HEK293 (cell line): ENCODE results near the gene SUFU.

Experiments
- CTCF ChIA-PET: fragments of 350-600 bp; formaldehyde crosslinking; extraction: SDS; loops from one replicate; lab custom pipeline; 2021; ENCODE audit warnings: antibody characterized with exemption; lab: Yijun Ruan, JAX
- POLR2A ChIA-PET: fragments of 300-600 bp; formaldehyde crosslinking; extraction: SDS; loops from one replicate; lab custom pipeline; 2020; ENCODE audit warnings: antibody characterized with exemption, inconsistent platforms; lab: Yijun Ruan, JAX
- H3K27ac ChIP-seq: fragments of 200-500 bp; sonication (Bioruptor generic); 2 replicates; pipeline ENCODE4 v1.5.1; 2014; ENCODE audit warnings: low read depth, low read length, control low read depth, inconsistent platforms; ENCODE audit errors: extremely low read depth
- H3K36me3 ChIP-seq, 2 experiments: fragments of 200-500 bp in 1 of 2; sonication (Bioruptor generic) in 1 of 2; 1 replicate in 1 of 2; 2 replicates in 1 of 2; pipeline ENCODE4 v1.5.1; 2014 to 2017; ENCODE audit warnings: inconsistent platforms in 2 of 2, low read length in 2 of 2; ENCODE audit not compliant: control insufficient read depth in 2 of 2, insufficient read depth in 1 of 2
- H3K4me1 ChIP-seq: fragments of 200-500 bp; sonication (Bioruptor generic); 2 replicates; pipeline ENCODE4 v1.5.1; 2014; ENCODE audit warnings: mild to moderate bottlenecking, low read length, inconsistent platforms; ENCODE audit not compliant: control insufficient read depth, insufficient read depth
- H3K4me3 ChIP-seq: 2 replicates; pipeline ENCODE4 v1.5.1; 2011; ENCODE audit warnings: low read depth, mild to moderate bottlenecking, control low read depth, low read length, moderate library complexity
- H3K9me3 ChIP-seq: fragments of 200-500 bp; sonication (Bioruptor generic); 2 replicates; pipeline ENCODE4 v1.5.1; 2014; ENCODE audit warnings: low read depth, low read length, inconsistent platforms; ENCODE audit not compliant: control insufficient read depth, insufficient read depth
- ELK4 ChIP-seq: IDR thresholded peaks from 2 replicates; pipeline ENCODE4 v1.6.1; 2011; ENCODE audit warnings: mild to moderate bottlenecking, low read depth, low read length, borderline replicate concordance
- GLIS1 ChIP-seq: fragments of 450-650 bp; formaldehyde crosslinking; IDR thresholded peaks from 2 replicates; pipeline ENCODE4 v1.5.1; 2016; ENCODE audit warnings: missing biosample characterization, missing genetic modification characterization
- IKZF3 ChIP-seq: fragments of 450-650 bp; IDR thresholded peaks from 2 replicates; pipeline ENCODE4 v1.5.0; 2018; ENCODE audit warnings: missing biosample characterization, mild to moderate bottlenecking, missing genetic modification characterization, moderate library complexity
- KLF10 ChIP-seq: fragments of 450-650 bp; IDR thresholded peaks from 2 replicates; pipeline ENCODE4 v1.5.1; 2018; ENCODE audit warnings: missing biosample characterization, mild to moderate bottlenecking, missing genetic modification characterization
- PRDM1 ChIP-seq: fragments of 450-650 bp; formaldehyde crosslinking; IDR thresholded peaks from 2 replicates; pipeline ENCODE4; 2016; ENCODE audit warnings: missing biosample characterization, missing genetic modification characterization
- RBAK ChIP-seq: fragments of 450-650 bp; formaldehyde crosslinking; IDR thresholded peaks from 2 replicates; pipeline ENCODE4 v1.5.1; 2016; ENCODE audit warnings: missing biosample characterization, missing genetic modification characterization
- SCRT1 ChIP-seq: fragments of 450-650 bp; formaldehyde crosslinking; IDR thresholded peaks from 2 replicates; pipeline ENCODE4 v1.5.1; 2016; ENCODE audit warnings: missing biosample characterization, missing genetic modification characterization, borderline replicate concordance
- SETDB1 ChIP-seq: IDR thresholded peaks from one replicate; pipeline ENCODE4 v1.6.1; 2017; ENCODE audit warnings: mild to moderate bottlenecking, low read length, moderate library complexity, mixed read lengths; ENCODE audit not compliant: insufficient read length
- TSHZ1 ChIP-seq: fragments of 450-650 bp; formaldehyde crosslinking; IDR thresholded peaks from 2 replicates; pipeline ENCODE4 v1.5.1; 2016; ENCODE audit warnings: missing biosample characterization, missing genetic modification characterization, borderline replicate concordance
- ZBTB6 ChIP-seq: fragments of 450-650 bp; formaldehyde crosslinking; IDR thresholded peaks from 2 replicates; pipeline ENCODE4 v1.5.1; 2017; ENCODE audit warnings: missing biosample characterization, missing genetic modification characterization
- ZBTB7A ChIP-seq: fragments of 450-650 bp; formaldehyde crosslinking; IDR thresholded peaks from 2 replicates; pipeline ENCODE4 v1.5.1; 2016; ENCODE audit warnings: low read depth, missing biosample characterization, missing genetic modification characterization
- ZNF114 ChIP-seq: fragments of 450-650 bp; formaldehyde crosslinking; IDR thresholded peaks from 2 replicates; pipeline ENCODE4 v1.5.0; 2017; ENCODE audit warnings: missing biosample characterization, missing genetic modification characterization
- ZNF184 ChIP-seq: fragments of 450-650 bp; IDR thresholded peaks from 2 replicates; pipeline ENCODE4 v1.5.1; 2018; ENCODE audit warnings: missing biosample characterization, mild to moderate bottlenecking, missing genetic modification characterization
- ZNF211 ChIP-seq: fragments of 450-650 bp; formaldehyde crosslinking; IDR thresholded peaks from 2 replicates; pipeline ENCODE4 v1.5.1; 2016; ENCODE audit warnings: low read depth, missing biosample characterization, missing genetic modification characterization
- ZNF248 ChIP-seq: fragments of 450-650 bp; formaldehyde crosslinking; IDR thresholded peaks from 2 replicates; pipeline ENCODE4 v1.5.1; 2017; ENCODE audit warnings: missing biosample characterization, missing genetic modification characterization
- ZNF354C ChIP-seq: fragments of 450-650 bp; formaldehyde crosslinking; IDR thresholded peaks from 2 replicates; pipeline ENCODE4 v1.5.1; 2016; ENCODE audit warnings: missing biosample characterization, missing genetic modification characterization, low read depth, borderline replicate concordance
- ZNF426 ChIP-seq: fragments of 450-650 bp; formaldehyde crosslinking; IDR thresholded peaks from 2 replicates; pipeline ENCODE4 v1.5.1; 2017; ENCODE audit warnings: missing biosample characterization, missing genetic modification characterization, mild to moderate bottlenecking, inconsistent platforms, moderate library complexity
- ZNF433 ChIP-seq: fragments of 450-650 bp; formaldehyde crosslinking; IDR thresholded peaks from 2 replicates; pipeline ENCODE4 v1.5.1; 2016; ENCODE audit warnings: missing biosample characterization, missing genetic modification characterization, low read depth
- ZNF530 ChIP-seq: fragments of 450-650 bp; formaldehyde crosslinking; IDR thresholded peaks from 2 replicates; pipeline ENCODE4 v1.5.1; 2016; ENCODE audit warnings: low read depth, missing biosample characterization, missing genetic modification characterization
- ZNF544 ChIP-seq: fragments of 450-650 bp; formaldehyde crosslinking; IDR thresholded peaks from 2 replicates; pipeline ENCODE4 v1.5.0; 2017; ENCODE audit warnings: missing biosample characterization, missing genetic modification characterization
- ZNF558 ChIP-seq: fragments of 450-650 bp; formaldehyde crosslinking; IDR thresholded peaks from 2 replicates; pipeline ENCODE4 v1.5.1; 2016; ENCODE audit warnings: missing biosample characterization, missing genetic modification characterization
- ZNF561 ChIP-seq: fragments of 450-650 bp; IDR thresholded peaks from 2 replicates; pipeline ENCODE4 v1.5.1; 2018; ENCODE audit warnings: missing biosample characterization, missing genetic modification characterization, borderline replicate concordance
- ZNF585B ChIP-seq: fragments of 450-650 bp; formaldehyde crosslinking; IDR thresholded peaks from 2 replicates; pipeline ENCODE4 v1.5.1; 2016; ENCODE audit warnings: missing biosample characterization, missing genetic modification characterization
- ZNF623 ChIP-seq: fragments of 450-650 bp; formaldehyde crosslinking; IDR thresholded peaks from 2 replicates; pipeline ENCODE4 v1.5.1; 2016; ENCODE audit warnings: missing biosample characterization, missing genetic modification characterization
- ZNF664 ChIP-seq: fragments of 450-650 bp; formaldehyde crosslinking; IDR thresholded peaks from 2 replicates; pipeline ENCODE4 v1.5.1; 2016; ENCODE audit warnings: missing biosample characterization, missing genetic modification characterization
- ZNF76 ChIP-seq: fragments of 450-650 bp; formaldehyde crosslinking; IDR thresholded peaks from 2 replicates; pipeline ENCODE4; 2016; ENCODE audit warnings: low read depth, missing biosample characterization, missing genetic modification characterization, borderline replicate concordance
- ZNF830 ChIP-seq: fragments of 450-650 bp; IDR thresholded peaks from 2 replicates; pipeline ENCODE4 v1.5.0; 2018; ENCODE audit warnings: missing biosample characterization, missing genetic modification characterization, low read depth, mild to moderate bottlenecking, moderate library complexity
- ZSCAN23 ChIP-seq: fragments of 450-650 bp; formaldehyde crosslinking; IDR thresholded peaks from 2 replicates; pipeline ENCODE4 v1.5.1; 2016; ENCODE audit warnings: missing biosample characterization, missing genetic modification characterization
- TF ChIP-seq, protein P1 (sequence below): fragments of 450-650 bp; formaldehyde crosslinking; IDR thresholded peaks from 2 replicates; pipeline ENCODE4 v1.5.1; 2016; ENCODE audit warnings: missing biosample characterization, missing genetic modification characterization

SUFU gene

DNA sequence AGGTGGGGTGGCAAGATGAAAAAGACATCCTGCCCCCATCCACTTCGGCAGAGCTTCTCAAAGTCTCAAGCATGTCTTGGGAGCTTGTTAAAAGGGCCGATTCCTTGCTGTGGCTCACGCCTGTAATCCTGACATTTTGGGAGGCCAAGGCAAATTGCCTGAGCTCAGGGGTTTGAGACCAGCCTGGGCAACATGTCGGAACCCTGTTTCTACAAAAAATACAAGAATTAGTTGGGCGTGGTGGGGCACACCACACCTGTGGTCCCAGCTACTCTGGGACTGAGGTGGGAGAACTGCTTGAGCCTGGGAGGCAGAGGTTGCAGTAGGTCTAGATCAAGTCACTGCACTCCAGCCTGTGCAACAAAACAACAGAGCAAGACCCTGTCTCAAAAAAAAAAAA lies 155.0 kb downstream of the SUFU start (continued):
- no peak for TF ChIP-seq ZNF248 (tag by site-specific recombination)
- TF ChIP-seq ZNF184, result no peak
- no peak for TF ChIP-seq ZNF354C (tag by site-specific recombination)
- TF ChIP-seq ZNF433 (tag by site-specific recombination), result no peak
- TF ChIP-seq PRDM1 (tag by site-specific recombination), result no peak
- no peak for TF ChIP-seq ZNF585B (tag by site-specific recombination)
- TF ChIP-seq TSHZ1 (tag by site-specific recombination), result no peak

- peaks cover 0 to 23% of the 10 kb centered on the region in 2 experiments; a peak in 2 of 3 replicates for H3K36me3 ChIP-seq
- H3K4me3 ChIP-seq, result no peak overlapping the region
- H3K27ac ChIP-seq, result no peak overlapping the region
- no peaks in the 10 kb centered on the region for H3K9me3 ChIP-seq
- POLR2A ChIA-PET, result interaction anchor here (1.0 to 1.5 kb wide), 2 partner anchors 15 to 53 kb away, joined by 3 to 7 read pairs; partner anchors contain the start of gene ARL3
- CTCF ChIA-PET, result interaction anchor here (0.6 to 2.0 kb wide), 3 partner anchors 8 to 1083 kb away, joined by 3 to 15 read pairs (median 4); partner anchors contain the start of gene SUFU
- no peaks in the 10 kb centered on the region for H3K4me1 ChIP-seq
- TF ChIP-seq ZNF664 (tag by site-specific recombination) (no peak), ZNF426 (tag by site-specific recombination) (no peak), ZNF561 (tag by site-specific recombination) (no peak), RBAK (tag by site-specific recombination) (no peak), ZNF114 (no peak), ZNF530 (tag by site-specific recombination) (no peak), ZNF76 (tag by site-specific recombination) (no peak), ZNF830 (no peak), ELK4 (no peak), SETDB1 (no peak), ZBTB6 (no peak), ZNF211 (tag by site-specific recombination) (no peak), ZNF558 (no peak), ZNF544 (tag by site-specific recombination) (no peak), ZSCAN23 (tag by site-specific recombination) (no peak), IKZF3 (tag by site-specific recombination) (no peak), SCRT1 (tag by site-specific recombination) (peak; percentile 66), KLF10 (tag by site-specific recombination) (no peak), ZBTB7A (tag by site-specific recombination) (no peak), GLIS1 (tag by site-specific recombination) (peak; percentile 73), ZNF623 (tag by site-specific recombination) (no peak)
- TF ChIP-seq, protein P1, sequence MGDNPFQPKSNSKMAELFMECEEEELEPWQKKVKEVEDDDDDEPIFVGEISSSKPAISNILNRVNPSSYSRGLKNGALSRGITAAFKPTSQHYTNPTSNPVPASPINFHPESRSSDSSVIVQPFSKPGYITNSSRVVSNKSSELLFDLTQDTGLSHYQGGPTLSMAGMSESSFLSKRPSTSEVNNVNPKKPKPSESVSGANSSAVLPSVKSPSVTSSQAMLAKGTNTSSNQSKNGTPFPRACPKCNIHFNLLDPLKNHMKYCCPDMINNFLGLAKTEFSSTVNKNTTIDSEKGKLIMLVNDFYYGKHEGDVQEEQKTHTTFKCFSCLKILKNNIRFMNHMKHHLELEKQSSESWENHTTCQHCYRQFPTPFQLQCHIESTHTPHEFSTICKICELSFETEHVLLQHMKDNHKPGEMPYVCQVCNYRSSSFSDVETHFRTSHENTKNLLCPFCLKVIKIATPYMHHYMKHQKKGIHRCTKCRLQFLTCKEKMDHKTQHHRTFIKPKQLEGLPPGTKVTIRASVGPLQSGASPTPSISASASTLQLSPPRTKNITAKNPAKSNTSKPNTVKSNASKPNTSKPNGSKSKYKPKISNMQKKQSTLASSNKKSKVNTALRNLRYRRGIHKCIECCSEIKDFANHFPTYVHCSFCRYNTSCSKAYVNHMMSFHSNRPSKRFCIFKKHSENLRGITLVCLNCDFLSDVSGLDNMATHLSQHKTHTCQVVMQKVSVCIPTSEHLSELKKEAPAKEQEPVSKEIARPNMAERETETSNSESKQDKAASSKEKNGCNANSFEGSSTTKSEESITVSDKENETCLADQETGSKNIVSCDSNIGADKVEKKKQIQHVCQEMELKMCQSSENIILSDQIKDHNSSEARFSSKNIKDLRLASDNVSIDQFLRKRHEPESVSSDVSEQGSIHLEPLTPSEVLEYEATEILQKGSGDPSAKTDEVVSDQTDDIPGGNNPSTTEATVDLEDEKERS (tag by site-specific recombination), result no peak
Observed at GRCh38 chr10:102660888-102661657, 157.3 kb downstream of the SUFU start.
